ENCODE results near the gene WASHC2C.
"Not testable (repeated sequence)": the region's sequence is repeated elsewhere in the genome, so short reads cannot be mapped to it uniquely, and the experiment has no call there.

DNA sequence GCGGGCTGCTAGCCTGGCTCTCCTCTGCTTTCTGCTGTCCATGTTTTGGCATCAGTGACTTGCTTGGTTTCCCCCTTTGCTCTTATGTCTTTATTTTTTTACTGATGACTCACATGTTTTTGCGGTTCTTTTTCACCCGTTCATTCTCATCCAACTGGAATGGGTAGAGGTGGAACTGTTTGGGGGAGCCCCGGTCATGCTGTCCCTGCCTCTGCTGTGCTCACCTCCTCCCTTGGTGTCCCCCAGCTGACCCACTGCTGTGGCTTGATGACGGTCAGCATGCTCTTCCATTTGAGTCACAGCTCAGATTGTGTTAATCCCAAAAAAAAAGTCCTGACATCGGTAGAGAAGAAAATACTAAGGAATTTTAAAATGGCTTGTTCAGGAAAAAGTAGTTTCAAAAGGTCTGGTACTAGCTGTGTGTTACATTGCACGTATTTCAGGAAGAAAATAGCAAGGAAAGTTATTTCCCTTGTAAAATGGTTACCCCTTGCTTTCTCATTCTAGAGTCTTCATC is 27.0 kb downstream of the WASHC2C start:
- TF ChIP-seq, protein P1, sequence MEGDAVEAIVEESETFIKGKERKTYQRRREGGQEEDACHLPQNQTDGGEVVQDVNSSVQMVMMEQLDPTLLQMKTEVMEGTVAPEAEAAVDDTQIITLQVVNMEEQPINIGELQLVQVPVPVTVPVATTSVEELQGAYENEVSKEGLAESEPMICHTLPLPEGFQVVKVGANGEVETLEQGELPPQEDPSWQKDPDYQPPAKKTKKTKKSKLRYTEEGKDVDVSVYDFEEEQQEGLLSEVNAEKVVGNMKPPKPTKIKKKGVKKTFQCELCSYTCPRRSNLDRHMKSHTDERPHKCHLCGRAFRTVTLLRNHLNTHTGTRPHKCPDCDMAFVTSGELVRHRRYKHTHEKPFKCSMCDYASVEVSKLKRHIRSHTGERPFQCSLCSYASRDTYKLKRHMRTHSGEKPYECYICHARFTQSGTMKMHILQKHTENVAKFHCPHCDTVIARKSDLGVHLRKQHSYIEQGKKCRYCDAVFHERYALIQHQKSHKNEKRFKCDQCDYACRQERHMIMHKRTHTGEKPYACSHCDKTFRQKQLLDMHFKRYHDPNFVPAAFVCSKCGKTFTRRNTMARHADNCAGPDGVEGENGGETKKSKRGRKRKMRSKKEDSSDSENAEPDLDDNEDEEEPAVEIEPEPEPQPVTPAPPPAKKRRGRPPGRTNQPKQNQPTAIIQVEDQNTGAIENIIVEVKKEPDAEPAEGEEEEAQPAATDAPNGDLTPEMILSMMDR (IDR thresholded peaks at IDR 0.05): not testable (repeated sequence)
- TF ChIP-seq POLR2A (IDR thresholded peaks at IDR 0.05): not testable (repeated sequence)

Data from vagina (tissue), 2 donors.